K562 (cell line): Measurements from ENCODE around the gene LASP1NB.

ENCODE experiments used
- BCL6 ChIP-seq: fragments of 250-450 bp; sonication (Bioruptor Pico); IDR thresholded peaks from 2 replicates; pipeline ENCODE4 v1.4.0; 2020
- CHD4 ChIP-seq: fragments of 200-600 bp; sonication (generic); IDR thresholded peaks from 3 replicates; pipeline ENCODE4 v1.6.1; 2012; ENCODE audit warnings: low read depth, mild to moderate bottlenecking, mixed read lengths, low read length, inconsistent platforms; ENCODE audit not compliant: insufficient read depth, insufficient replicate concordance, poor library complexity, severe bottlenecking
- CXXC5 ChIP-seq: fragments of 250-450 bp; sonication (Bioruptor Pico); IDR thresholded peaks from 2 replicates; pipeline ENCODE4 v1.8.0; 2022; ENCODE audit warnings: inconsistent platforms, mild to moderate bottlenecking, moderate library complexity
- DPF2 ChIP-seq: fragments of 450-650 bp; IDR thresholded peaks from 2 replicates; pipeline ENCODE4 v1.6.1; 2016
- FOS ChIP-seq: IDR thresholded peaks from 3 replicates; pipeline ENCODE4 v1.6.1; 2011; ENCODE audit not compliant: insufficient read length; ENCODE audit errors: extremely low read depth
- FOXA1 ChIP-seq: fragments of 450-650 bp; IDR thresholded peaks from 2 replicates; pipeline ENCODE4 v1.6.1; 2016; ENCODE audit warnings: mild to moderate bottlenecking, borderline replicate concordance
- FOXK1 ChIP-seq: sonication (generic); formaldehyde crosslinking; IDR thresholded peaks from 2 replicates; pipeline ENCODE4 v1.8.0; 2022; ENCODE audit warnings: missing genetic modification reagents, mild to moderate bottlenecking, borderline replicate concordance
- GABPB2 ChIP-seq: fragments of 250-450 bp; sonication (Bioruptor Pico); conservative IDR thresholded peaks from 2 replicates; pipeline ENCODE4 v1.5.1; 2021; ENCODE audit warnings: mild to moderate bottlenecking
- GTF2A2 ChIP-seq: IDR thresholded peaks from 2 replicates; pipeline ENCODE4 v1.6.1; 2016; ENCODE audit warnings: mild to moderate bottlenecking, missing genetic modification characterization, missing compliant biosample characterization
- HNRNPK ChIP-seq: fragments of 200-400 bp; formaldehyde crosslinking; IDR thresholded peaks from one replicate; pipeline ENCODE4 v1.6.1; 2018; ENCODE audit warnings: mild to moderate bottlenecking, low read depth, low read length; ENCODE audit not compliant: poor library complexity, severe bottlenecking
- NFIX ChIP-seq: fragments of 250-450 bp; sonication (Bioruptor Pico); IDR thresholded peaks from 2 replicates; pipeline ENCODE4 v1.4.0; 2020; ENCODE audit warnings: low read depth, mild to moderate bottlenecking, moderate library complexity
- NFXL1 ChIP-seq: fragments of 450-650 bp; formaldehyde crosslinking; IDR thresholded peaks from 2 replicates; pipeline ENCODE4 v1.4.0; 2021; ENCODE audit warnings: mild to moderate bottlenecking
- PBX2 ChIP-seq, 2 experiments: IDR thresholded peaks in 1 of 2; conservative IDR thresholded peaks in 1 of 2; 2 replicates each; pipeline ENCODE4 v1.6.1; 2016; ENCODE audit warnings: low read depth in 2 of 2, mild to moderate bottlenecking in 1 of 2, missing compliant biosample characterization in 1 of 2, missing genetic modification characterization in 1 of 2, moderate library complexity in 1 of 2
- PRDM10 ChIP-seq: fragments of 450-650 bp; IDR thresholded peaks from 2 replicates; pipeline ENCODE4 v1.6.1; 2018; ENCODE audit not compliant: partially characterized antibody
- RNF2 ChIP-seq: sonication (generic); IDR thresholded peaks from 2 replicates; pipeline ENCODE4 v1.6.1; 2016
- SAFB2 ChIP-seq: fragments of 200-400 bp; formaldehyde crosslinking; IDR thresholded peaks from 2 replicates; pipeline ENCODE4 v1.6.1; 2018; ENCODE audit warnings: borderline replicate concordance, low read length, low read depth, moderate library complexity; ENCODE audit not compliant: severe bottlenecking
- SNAPC5 ChIP-seq: fragments of 250-450 bp; sonication (Bioruptor Pico); IDR thresholded peaks from 2 replicates; pipeline ENCODE4 v1.8.0; 2021; ENCODE audit warnings: moderate library complexity, mild to moderate bottlenecking, inconsistent platforms
- TEAD4 ChIP-seq, 2 experiments: sonication (generic) in 1 of 2; formaldehyde crosslinking in 1 of 2; IDR thresholded peaks; 2 replicates each; pipeline versions ENCODE4 v1.6.1 to v1.8.0; 2012 to 2022; ENCODE audit warnings: borderline replicate concordance in 1 of 2, inconsistent platforms in 1 of 2, low read length in 1 of 2, mild to moderate bottlenecking in 1 of 2, missing genetic modification reagents in 1 of 2
- ZFP36 ChIP-seq: fragments of 150-350 bp; IDR thresholded peaks from 2 replicates; pipeline ENCODE4 v1.6.1; 2018; ENCODE audit warnings: low read length, low read depth; ENCODE audit not compliant: partially characterized antibody
- ZNF121 ChIP-seq: sonication (generic); formaldehyde crosslinking; conservative IDR thresholded peaks from 2 replicates; pipeline ENCODE4 v1.8.0; 2022; ENCODE audit warnings: missing genetic modification reagents
- ZNF239 ChIP-seq: fragments of 250-450 bp; sonication (Bioruptor Pico); IDR thresholded peaks from 2 replicates; pipeline ENCODE4 v1.4.0; 2020; ENCODE audit warnings: mild to moderate bottlenecking

LASP1NB gene

DNA sequence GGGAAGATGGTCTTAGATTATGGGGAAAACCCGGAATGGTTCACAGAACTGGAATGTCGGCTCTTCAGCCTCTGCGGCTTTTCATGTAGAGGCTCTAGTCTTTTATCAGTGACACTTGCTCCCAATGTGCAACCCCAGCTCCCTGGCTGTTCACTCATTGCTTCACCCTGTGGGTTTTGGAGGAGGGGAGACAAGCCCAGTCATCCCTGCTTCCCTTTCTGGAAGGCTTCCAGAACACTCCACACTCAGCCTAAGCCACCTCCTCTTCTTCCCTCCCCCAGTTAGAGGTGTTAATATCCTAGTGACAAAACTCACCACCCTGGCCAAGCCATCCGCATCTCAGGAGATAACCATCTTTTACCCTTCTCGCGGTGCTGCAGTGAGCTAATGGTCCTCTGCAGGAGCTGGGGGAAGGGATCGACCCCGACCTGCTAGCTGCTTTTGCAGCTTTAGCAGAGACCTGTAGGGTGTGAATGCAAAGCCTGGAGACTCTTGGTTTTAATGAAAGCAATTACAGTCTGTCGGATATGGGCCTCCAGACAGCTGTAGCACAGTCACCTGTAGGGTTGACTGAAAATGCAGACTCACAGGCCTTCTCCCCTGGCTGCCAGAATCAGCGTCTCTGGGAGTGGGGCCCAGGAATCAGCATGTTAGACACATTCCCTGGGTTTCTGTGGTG is 24.3 kb upstream of the LASP1NB start (continued):
- TF ChIP-seq BCL6 (CRISPR knock-in tag) (no peak), NFXL1 (CRISPR knock-in tag) (no peak), NFIX (no peak), TEAD4 (IDR thresholded peaks at IDR 0.05; ENCODE audit: low read length) (peak; percentile 71; the same call in 1 of the 2 replicates), TEAD4 (CRISPR knock-in tag; IDR thresholded peaks at IDR 0.05; ENCODE audit: borderline replicate concordance) (no peak), RNF2 (peak; percentile 78; the same call in 1 of the 2 replicates), ZNF239 (peak; percentile 30; the same call in 1 of the 2 replicates), SNAPC5 (CRISPR knock-in tag) (no peak), FOS (no peak), PBX2 (CRISPR knock-in tag; IDR thresholded peaks at IDR 0.05; ENCODE audit: low read depth) (no peak), PBX2 (tag; conservative IDR thresholded peaks at IDR 0.05; ENCODE audit: low read depth) (no peak), FOXK1 (no peak), PRDM10 (no peak), ZFP36 (no peak), GTF2A2 (tag) (no peak), ZNF121 (CRISPR knock-in tag) (no peak), GABPB2 (CRISPR knock-in tag) (no peak), SAFB2 (no peak), DPF2 (peak; percentile 82), FOXA1 (no peak), CXXC5 (CRISPR knock-in tag) (peak; percentile 31; the same call in 1 of the 2 replicates), HNRNPK (no peak), CHD4 (no peak)
